ENCODE results near the gene CRX.

DNA sequence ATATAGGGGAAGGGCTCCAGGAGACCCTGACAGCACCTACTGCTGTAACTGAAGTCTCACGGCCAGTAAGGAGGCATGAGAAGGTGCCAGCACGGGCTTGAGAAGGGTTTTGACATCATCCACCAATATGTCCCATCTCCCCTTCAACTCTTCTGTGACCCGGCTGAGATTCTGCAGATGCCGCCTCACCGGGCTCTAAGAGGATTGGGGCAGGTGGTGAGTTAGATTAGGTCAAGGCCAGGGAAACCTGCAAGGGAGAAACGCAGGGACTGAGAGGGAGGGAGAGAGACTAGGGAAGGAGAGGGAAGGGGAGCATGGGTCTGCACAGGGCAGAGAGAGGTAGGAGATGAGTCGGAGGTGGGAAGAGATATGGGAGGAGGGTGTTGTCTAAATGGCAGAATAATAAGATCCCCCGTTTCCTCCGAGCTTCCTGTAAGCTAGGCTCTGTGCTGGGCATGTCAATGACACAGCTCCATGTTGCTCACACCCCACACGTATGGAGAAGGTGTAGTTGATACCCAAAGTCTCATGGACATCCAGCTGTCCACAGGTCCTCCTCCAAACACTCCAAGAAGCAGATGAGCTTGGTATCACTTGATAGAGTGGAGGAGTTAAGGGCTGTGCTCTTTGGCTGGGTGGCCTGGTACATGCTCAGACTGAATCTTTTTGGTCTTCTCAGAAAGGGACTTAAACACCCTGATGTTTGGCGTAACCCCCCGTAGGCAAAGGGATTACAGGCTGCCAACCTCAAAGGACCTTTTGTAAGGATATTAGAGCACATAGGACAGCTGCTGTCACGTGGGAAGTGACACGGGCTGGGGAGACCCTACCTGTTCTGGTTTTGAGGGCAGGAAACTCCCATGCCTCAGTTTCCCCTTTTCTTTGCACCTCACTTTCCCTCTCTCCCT is 23.5 kb upstream of the CRX start:
- TF ChIP-seq, protein P1, sequence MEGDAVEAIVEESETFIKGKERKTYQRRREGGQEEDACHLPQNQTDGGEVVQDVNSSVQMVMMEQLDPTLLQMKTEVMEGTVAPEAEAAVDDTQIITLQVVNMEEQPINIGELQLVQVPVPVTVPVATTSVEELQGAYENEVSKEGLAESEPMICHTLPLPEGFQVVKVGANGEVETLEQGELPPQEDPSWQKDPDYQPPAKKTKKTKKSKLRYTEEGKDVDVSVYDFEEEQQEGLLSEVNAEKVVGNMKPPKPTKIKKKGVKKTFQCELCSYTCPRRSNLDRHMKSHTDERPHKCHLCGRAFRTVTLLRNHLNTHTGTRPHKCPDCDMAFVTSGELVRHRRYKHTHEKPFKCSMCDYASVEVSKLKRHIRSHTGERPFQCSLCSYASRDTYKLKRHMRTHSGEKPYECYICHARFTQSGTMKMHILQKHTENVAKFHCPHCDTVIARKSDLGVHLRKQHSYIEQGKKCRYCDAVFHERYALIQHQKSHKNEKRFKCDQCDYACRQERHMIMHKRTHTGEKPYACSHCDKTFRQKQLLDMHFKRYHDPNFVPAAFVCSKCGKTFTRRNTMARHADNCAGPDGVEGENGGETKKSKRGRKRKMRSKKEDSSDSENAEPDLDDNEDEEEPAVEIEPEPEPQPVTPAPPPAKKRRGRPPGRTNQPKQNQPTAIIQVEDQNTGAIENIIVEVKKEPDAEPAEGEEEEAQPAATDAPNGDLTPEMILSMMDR (IDR thresholded peaks at IDR 0.05): no peak
- TF ChIP-seq POLR2A (IDR thresholded peaks at IDR 0.05): no peak

Measured in breast epithelium (tissue), 3 donors.